SH-SY5Y (cell line): ENCODE measurements around the gene ZNF385C.

Experiments
- GATA2 ChIP-seq: IDR thresholded peaks from 2 replicates; pipeline ENCODE4 v1.6.1; 2011; ENCODE audit warnings: mild to moderate bottlenecking, low read depth, low read length
- GATA3 ChIP-seq: IDR thresholded peaks from 2 replicates; pipeline ENCODE4 v1.6.1; 2011; ENCODE audit warnings: low read depth, mild to moderate bottlenecking, low read length, moderate library complexity

DNA sequence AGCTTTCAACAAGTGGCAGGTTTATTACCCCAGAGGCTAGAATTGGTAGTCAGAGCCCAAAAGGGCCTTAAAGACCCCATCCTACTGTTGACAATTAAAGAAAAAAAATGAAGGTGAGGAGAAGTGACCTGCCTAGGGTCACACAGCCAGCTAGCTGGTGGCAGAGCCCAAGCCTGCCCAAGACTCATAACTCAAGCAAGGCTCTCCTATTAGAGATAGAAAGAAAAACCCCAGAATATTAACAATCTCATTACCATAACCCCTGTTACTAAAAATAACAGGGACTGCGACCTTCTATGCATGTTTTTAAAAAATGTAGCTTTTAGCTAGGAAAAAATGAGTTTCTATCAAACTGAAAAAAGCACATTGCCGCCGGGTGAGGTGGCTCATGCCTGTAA, 38.4 kb upstream of the ZNF385C start:
- TF ChIP-seq GATA3, result no peak
- TF ChIP-seq GATA2, result no peak
